Spinal cord (tissue), 10 donors: Measurements from ENCODE around the gene SEPTIN1. TPM values are rescaled to one million over a fixed set of nuclear protein-coding genes. Genes with fewer than 3 reads are reported as not detected.
A peak's percentile ranks its signal among the peaks of the same experiment; 100 is the strongest.

Experiments
- DNase-seq, 6 donors: peaks; one replicate each; pipeline versions ENCODE4 v3.0.0 to v3.0.0-alpha.2; 2013 to 2015; ENCODE audit warnings: low spot score in 6 of 6, low read depth in 4 of 6
- H3K27ac ChIP-seq: one replicate; pipeline ENCODE4 v1.5.1; 2013; ENCODE audit warnings: low read depth, low read length, control low read depth
- H3K27me3 ChIP-seq: one replicate; pipeline ENCODE4 v1.6.1; 2013; ENCODE audit warnings: low read length; ENCODE audit not compliant: control insufficient read depth, insufficient read depth
- H3K36me3 ChIP-seq: one replicate; pipeline ENCODE4 v1.6.1; 2013; ENCODE audit warnings: low read length; ENCODE audit not compliant: control insufficient read depth, insufficient read depth
- H3K4me1 ChIP-seq: one replicate; pipeline ENCODE4 v1.6.1; 2013; ENCODE audit warnings: low read length; ENCODE audit not compliant: control insufficient read depth, insufficient read depth
- H3K4me3 ChIP-seq: one replicate; pipeline ENCODE4 v1.5.1; 2013; ENCODE audit warnings: low read depth, low read length, control low read depth
- H3K9me3 ChIP-seq: one replicate; pipeline ENCODE4 v1.6.1; 2013; ENCODE audit warnings: low read length; ENCODE audit not compliant: control insufficient read depth, insufficient read depth
- WGBS: methylation state at CpG from one replicate; pipeline ENCODE4 v1.1.5; 2013; ENCODE audit warnings: missing lambda C conversion rate; ENCODE audit not compliant: insufficient coverage; 5-methylcytosine and 5-hydroxymethylcytosine counted together
- polyA plus RNA-seq, 2 donors: library from polyadenylated mRNA; unstranded; fragments of 120-200 nt; gene quantifications; one replicate each; pipeline ENCODE4 v1.2.1, GENCODE V29; 2013; ENCODE audit not compliant: insufficient read length in 2 of 2
- total RNA-seq, 2 donors: library from RNA; depleted of rRNA in 1 of 2; stranded (reverse); fragments of 120-200 nt in 1 of 2; fragments of >200 nt in 1 of 2; gene quantifications; one replicate each; pipeline versions ENCODE4 v1.2.3 to v1.2.4, GENCODE V29; 2013 to 2014
- donor health status: healthy.

The SEPTIN1 gene
- total and polyA plus RNA-seq, 4 donors, result 0.10 to 5.9 (median 2.7) TPM

DNA sequence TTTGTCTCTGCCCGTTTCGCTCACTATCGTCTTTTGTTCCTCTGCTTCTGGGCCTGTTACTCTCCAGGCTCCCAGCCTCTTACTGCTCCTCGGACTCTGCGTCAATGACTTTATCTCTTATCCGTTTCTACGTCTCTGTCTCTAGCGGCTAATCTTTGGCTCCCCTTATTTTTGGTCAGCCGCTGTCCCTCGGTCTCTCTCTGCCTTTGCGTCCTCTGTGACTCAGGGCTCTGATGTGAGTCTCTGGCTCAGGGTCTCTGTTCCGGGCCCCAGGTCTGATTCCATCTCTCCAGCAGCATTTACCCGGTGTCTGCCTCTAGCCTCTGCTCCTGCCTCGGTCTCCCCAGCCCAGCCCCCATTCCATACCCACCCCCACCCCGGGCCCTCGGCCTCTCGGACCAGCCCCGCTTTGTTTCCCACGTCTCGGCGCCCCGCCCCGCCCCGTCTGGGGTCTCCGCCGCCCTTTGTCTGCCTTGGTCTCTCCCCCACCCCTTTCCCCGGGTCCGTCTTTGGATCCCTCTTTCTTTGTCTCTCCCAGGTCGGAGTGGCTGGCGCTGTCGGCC is 12.3 kb upstream of the SEPTIN1 start:
- DNase-seq, result peak in 2 of 6 donors; percentile 76 to 77
- peaks cover 37% of the 10 kb centered on the region for H3K4me1 ChIP-seq
- H3K9me3 ChIP-seq, result no peaks in the 10 kb centered on the region
- H3K36me3 ChIP-seq, result peaks cover 21% of the 10 kb centered on the region
- WGBS, result under 1% methylated on average over 29 of the region's 31 CpGs
- no peaks in the 10 kb centered on the region for H3K27me3 ChIP-seq
- H3K27ac ChIP-seq, result peak overlapping the region; percentile 96
- H3K4me3 ChIP-seq, result peak overlapping the region; percentile 80

DNA sequence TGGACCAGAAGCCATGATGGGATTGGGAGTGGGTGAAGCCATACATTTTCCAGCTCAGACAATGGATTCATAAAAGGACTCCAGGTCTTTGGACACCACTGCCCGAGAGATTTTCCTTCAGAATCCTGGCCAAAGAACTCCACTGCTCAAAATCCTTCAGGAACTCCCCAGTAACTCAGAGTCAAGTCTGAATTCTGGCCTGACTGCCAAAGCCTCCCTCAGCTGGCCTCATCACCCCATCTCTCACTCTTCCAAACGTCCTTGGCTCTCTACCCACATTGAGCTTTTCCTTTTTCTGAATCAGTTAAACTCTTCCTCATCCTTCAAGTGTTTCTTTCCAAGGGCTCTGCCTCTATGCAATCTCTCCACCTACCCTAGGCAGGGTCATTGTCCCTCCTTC is 1.2 kb upstream of the SEPTIN1 start:
- DNase-seq, result no peak
- Histone ChIP-seq H3K36me3 (peaks cover 5% of the 10 kb centered on the region), H3K27ac (no peak overlapping the region), H3K9me3 (no peaks in the 10 kb centered on the region), H3K4me3 (no peak overlapping the region), H3K4me1 (peaks cover 13% of the 10 kb centered on the region), H3K27me3 (no peaks in the 10 kb centered on the region)
- 51% methylated on average over 2 of the region's 2 CpGs for WGBS

DNA sequence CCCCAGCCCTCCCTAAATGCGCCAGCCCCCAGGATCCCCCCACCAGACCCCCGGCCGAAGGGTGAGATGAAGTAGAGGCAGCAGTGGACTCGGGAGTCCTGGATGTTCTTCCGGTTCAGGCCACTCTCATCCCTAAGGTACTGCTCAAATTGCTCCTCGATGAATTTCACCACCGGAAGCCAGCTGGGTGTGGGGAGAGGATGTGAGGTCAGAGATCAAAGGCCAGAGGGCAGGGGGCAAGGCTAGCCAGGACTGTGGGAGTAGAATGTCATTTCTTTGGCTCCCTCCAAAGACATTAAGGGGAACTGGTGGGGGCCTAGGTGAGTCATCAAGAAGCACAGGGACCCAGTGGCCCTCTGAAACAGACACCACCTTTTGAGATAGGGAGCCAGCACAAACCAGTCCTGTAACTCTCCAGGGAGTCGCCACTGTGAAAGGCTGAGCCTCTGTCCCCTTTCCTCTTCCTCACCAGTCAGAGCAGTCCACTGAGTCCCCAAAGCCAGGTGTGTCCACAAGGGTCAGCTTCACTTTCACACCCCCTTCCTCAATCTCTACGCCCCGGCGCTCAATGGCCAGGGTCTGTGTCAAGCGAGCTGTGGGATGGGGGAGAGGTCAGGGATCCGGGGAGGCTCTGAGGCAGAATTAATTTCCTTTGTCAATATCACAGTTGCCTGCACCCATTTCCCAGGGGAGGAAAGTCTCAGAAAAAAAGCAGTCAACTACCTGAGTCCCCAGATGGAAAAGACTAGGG is 895 bp downstream of the SEPTIN1 start:
- no peak for DNase-seq
- no peaks in the 10 kb centered on the region for H3K9me3 ChIP-seq
- no CpG with 5 or more reads among the region's 13 CpGs for WGBS
- H3K27me3 ChIP-seq, result no peaks in the 10 kb centered on the region
- peaks cover 5% of the 10 kb centered on the region for H3K36me3 ChIP-seq
- H3K27ac ChIP-seq, result no peak overlapping the region
- peaks cover 32% of the 10 kb centered on the region for H3K4me1 ChIP-seq
- H3K4me3 ChIP-seq, result no peak overlapping the region

DNA sequence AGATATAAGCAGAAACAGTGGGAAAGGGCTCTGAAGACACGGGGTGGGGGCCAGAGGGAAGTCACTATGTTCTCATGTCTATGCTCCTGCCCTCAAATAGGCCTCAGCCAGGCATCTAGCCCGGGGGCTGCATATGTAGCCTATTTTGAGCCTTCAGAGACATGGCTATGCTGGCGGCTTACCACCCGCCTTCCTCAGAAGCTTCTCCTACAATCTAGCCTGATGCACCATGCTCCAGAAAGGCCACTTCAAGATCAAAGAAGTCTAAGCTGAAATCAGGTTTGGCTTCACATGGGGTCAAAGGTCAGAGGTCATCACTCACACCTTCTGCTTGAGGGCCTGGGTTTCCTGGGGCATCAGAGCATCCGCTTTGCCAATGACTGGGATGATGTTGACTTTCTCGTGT is 1.6 kb downstream of the SEPTIN1 start:
- H3K27me3 ChIP-seq, result no peaks in the 10 kb centered on the region
- DNase-seq, result no peak
- no peaks in the 10 kb centered on the region for H3K9me3 ChIP-seq
- 93% methylated on average over 6 of the region's 6 CpGs for WGBS
- H3K27ac ChIP-seq, result no peak overlapping the region
- peaks cover 8% of the 10 kb centered on the region for H3K36me3 ChIP-seq
- H3K4me3 ChIP-seq, result no peak overlapping the region
- H3K4me1 ChIP-seq, result peaks cover 34% of the 10 kb centered on the region

DNA sequence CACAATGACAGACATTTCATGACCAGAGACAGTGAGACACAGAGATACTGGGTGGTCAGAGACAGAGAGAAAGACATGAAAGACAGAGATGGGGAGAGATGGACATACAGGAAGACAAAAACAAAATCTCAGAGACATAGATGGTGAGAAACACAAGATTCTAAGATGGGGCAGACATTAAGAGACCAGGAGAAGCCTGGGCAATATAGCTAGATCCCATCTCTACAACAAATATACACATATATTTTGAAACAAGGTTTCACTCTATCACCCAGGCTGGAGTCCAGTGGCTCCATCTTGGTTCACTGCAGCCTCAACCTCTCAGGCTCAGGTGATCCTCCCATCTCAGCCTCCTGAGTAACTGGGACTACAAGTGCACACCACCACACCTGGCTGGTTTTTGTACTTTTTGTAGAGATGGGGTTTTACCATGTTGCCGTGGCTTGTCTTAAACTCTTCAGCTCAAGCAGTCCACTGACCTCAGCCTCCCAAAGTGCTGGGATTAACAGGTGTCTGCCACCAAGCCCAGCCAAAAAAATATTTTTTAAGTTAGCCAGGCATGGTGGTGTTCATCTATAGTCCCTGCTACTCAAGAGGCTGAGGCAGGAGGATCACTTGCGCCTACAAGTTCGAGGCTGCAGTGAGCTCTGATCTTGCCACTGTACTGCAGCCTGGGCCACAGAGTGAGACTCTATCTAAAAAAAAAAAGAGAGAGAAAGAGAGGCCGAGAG is 2.1 kb downstream of the SEPTIN1 start:
- no peak for DNase-seq
- H3K27ac ChIP-seq, result no peak overlapping the region
- peaks cover 8% of the 10 kb centered on the region for H3K36me3 ChIP-seq
- H3K4me1 ChIP-seq, result peaks cover 34% of the 10 kb centered on the region
- no peak overlapping the region for H3K4me3 ChIP-seq
- WGBS, result 95% methylated on average over 4 of the region's 4 CpGs
- H3K27me3 ChIP-seq, result no peaks in the 10 kb centered on the region
- no peaks in the 10 kb centered on the region for H3K9me3 ChIP-seq

DNA sequence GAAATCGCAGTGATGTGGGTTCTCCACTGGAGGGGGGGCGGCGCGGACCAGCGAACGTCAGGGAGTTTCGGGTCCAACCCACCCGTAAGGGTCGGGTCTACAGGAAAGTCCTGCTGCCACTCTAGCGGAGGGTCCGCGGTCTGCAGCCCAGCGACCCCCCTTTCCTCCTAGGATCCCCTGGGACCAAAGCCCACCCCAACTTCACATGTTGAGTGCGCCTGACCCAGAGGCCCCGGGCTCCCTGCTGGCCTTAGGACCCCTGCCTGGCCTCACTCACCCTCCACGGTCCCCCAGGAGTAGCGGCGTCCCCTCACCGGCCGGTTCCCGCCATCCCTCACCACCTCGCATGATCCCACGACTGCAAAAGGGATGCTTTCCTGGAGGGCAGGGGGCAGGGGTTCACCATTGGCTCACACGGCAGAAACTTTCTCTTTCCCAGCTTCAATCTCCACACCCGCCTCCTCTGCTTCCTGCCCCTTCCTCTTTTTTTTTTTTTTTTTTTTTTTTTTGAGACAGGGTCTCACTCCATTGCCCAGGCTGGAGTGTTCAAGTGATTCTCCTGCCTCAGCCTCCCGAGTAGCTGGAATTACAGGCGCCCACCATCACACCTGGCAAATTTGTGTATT is 3.1 kb downstream of the SEPTIN1 start:
- WGBS, result 8% methylated on average over 23 of the region's 27 CpGs
- Histone ChIP-seq H3K4me3 (peak overlapping the region; percentile 95), H3K27me3 (no peaks in the 10 kb centered on the region), H3K27ac (peak overlapping the region; percentile 100), H3K9me3 (no peaks in the 10 kb centered on the region), H3K36me3 (peaks cover 8% of the 10 kb centered on the region), H3K4me1 (peaks cover 34% of the 10 kb centered on the region)
- no peak for DNase-seq

DNA sequence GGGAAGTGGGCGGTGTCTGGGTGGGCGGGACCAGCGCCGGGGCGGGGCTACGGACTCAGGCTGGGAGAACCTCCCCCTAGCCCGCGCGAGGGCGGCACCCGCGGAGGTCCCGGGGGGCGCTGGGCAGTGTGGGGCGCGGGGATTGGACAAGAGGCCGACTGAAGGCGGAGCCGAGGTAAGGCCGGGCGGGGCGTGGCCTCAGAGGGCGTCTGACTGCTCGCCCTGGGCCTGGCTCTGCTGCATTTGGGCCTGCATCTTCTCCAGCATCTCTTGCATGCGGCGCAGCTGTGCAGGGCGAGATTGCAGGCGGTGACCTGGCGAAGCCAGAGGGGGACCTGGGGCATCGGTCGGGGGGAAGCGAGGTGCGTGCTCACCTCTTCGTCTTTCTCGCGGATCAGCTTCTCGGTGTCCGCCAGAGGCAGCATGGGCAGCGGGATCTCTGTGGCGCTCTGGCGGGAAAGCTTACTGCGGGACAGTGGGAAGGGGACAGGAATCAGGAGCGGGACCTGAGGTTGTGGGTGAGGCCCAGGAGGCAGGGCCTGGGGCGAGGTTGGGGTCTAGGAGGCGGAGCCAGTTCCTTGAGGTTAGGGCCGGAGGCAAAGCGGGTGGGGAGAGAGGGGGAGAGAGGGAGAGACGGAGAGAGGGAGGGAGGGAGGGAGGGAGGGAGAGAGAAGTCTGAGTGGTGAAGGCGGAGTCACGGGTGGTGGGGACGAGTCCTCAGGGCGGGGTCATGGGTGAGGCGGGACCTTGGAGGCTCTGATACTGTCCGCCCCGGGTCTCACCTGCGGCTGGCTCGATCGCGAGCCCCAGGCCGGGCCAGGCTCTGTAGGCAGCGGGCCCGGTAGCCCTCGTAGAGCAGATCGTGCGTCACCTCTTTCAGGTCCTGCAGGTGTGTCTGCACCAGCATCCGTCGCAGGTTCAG is 3.9 kb downstream of the SEPTIN1 start:
- H3K4me1 ChIP-seq, result peaks cover 34% of the 10 kb centered on the region
- H3K27me3 ChIP-seq, result no peaks in the 10 kb centered on the region
- WGBS, result 0% methylated on average over 65 of the region's 67 CpGs

DNA sequence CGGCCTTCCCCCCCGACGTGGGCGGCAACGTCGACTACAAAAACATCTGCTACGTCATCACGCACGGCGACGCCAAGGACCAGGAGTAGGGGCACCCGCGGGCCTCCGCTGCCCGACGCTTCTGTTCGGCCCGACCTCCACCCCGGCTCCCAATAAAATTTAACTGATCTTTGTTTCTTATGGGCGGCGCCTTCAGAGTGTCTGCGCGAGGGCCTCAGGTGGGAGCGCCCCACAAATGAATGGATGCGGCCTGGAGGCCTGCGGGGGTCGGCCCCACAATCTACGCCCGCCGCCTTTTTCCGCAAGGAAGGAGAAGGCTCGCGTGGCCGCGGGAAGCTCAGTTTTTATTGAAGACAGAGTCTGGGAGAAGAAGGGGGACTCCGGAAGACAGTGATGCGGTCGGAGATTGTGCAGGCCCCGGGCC is 4.5 kb downstream of the SEPTIN1 start:
- Histone ChIP-seq H3K4me1 (peaks cover 34% of the 10 kb centered on the region), H3K27me3 (no peaks in the 10 kb centered on the region), H3K27ac (peak overlapping the region; percentile 100), H3K36me3 (peaks cover 8% of the 10 kb centered on the region), H3K9me3 (no peaks in the 10 kb centered on the region), H3K4me3 (peak overlapping the region; percentile 95)
- 0% methylated on average over 37 of the region's 39 CpGs for WGBS
- peak; percentile 78 to 98 (median 85) for DNase-seq

More for the DNA sequence above, 3.9 kb downstream of the SEPTIN1 start:
- peaks cover 8% of the 10 kb centered on the region for H3K36me3 ChIP-seq
- no peaks in the 10 kb centered on the region for H3K9me3 ChIP-seq
- peak; percentile 89 to 99 (median 97) for DNase-seq
- H3K4me3 ChIP-seq, result peak overlapping the region; percentile 95
- peak overlapping the region; percentile 100 for H3K27ac ChIP-seq
